Measurements from ENCODE around the gene FOXP1.

Gene FOXP1

DNA sequence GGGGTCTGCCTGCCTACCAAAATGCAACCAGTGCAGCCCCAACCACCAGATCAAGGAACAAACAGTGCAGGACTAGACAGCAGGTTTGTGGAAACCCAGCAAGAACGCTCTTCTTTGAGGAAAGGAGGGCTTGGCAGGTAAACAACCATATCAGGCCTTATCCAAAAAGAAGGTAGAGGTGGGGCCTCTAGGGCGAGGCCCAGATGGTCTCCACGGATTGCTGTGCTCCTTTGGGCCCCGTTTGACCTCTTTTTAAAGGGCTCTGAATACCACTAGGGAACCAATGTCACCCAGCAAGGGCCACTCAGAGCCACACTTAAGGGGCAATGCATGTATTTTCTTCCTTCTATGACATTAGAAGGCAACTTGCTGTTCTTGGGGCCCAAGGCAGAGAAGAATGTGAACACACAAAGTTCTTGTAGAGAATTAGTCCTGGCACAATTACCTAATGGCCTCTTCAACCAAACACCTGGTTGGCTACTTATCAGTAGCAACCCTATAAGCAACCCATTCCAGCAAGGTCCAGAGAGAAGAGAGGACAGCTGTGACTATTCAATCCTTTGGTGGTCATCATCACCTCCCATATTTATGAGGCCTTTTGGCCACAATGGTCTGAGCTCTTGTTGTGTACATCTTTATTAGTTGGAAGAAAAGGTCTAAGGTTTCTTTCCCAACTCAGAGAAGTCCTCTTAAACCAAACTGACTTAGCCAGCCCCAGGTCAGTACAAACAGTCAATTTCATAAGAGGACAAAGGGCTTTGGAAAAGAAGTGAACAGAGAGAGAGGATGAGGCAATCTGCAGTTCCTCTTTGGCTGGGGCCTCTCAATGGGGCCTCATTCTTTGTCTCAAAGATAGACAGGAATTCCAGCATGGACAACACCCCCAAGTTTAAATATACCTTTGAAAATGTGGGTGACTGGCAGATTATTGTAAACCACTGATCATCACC is 36.0 kb downstream of the FOXP1 start:
- no peaks in the 10 kb centered on the region for H3K27me3 ChIP-seq (ENCODE audit: insufficient read depth, poor library complexity, severe bottlenecking)
- DNase-seq (ENCODE audit: low spot score): no peak
- H3K4me3 ChIP-seq (ENCODE audit: severe bottlenecking): no peak overlapping the region
- no peaks in the 10 kb centered on the region for H3K9me3 ChIP-seq (ENCODE audit: severe bottlenecking)
- TF ChIP-seq, protein P1, sequence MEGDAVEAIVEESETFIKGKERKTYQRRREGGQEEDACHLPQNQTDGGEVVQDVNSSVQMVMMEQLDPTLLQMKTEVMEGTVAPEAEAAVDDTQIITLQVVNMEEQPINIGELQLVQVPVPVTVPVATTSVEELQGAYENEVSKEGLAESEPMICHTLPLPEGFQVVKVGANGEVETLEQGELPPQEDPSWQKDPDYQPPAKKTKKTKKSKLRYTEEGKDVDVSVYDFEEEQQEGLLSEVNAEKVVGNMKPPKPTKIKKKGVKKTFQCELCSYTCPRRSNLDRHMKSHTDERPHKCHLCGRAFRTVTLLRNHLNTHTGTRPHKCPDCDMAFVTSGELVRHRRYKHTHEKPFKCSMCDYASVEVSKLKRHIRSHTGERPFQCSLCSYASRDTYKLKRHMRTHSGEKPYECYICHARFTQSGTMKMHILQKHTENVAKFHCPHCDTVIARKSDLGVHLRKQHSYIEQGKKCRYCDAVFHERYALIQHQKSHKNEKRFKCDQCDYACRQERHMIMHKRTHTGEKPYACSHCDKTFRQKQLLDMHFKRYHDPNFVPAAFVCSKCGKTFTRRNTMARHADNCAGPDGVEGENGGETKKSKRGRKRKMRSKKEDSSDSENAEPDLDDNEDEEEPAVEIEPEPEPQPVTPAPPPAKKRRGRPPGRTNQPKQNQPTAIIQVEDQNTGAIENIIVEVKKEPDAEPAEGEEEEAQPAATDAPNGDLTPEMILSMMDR (IDR thresholded peaks at IDR 0.05; ENCODE audit: poor library complexity, severe bottlenecking): no peak
- H3K36me3 ChIP-seq (ENCODE audit: low read depth): peaks cover 9% of the 10 kb centered on the region; the same call in 1 of the 2 replicates
- ATAC-seq (ENCODE audit: low read depth): no peak
- H3K27ac ChIP-seq (ENCODE audit: poor library complexity, severe bottlenecking): no peak overlapping the region
- H3K4me1 ChIP-seq (ENCODE audit: insufficient read depth, poor library complexity, severe bottlenecking): peaks cover 20% of the 10 kb centered on the region

DNA sequence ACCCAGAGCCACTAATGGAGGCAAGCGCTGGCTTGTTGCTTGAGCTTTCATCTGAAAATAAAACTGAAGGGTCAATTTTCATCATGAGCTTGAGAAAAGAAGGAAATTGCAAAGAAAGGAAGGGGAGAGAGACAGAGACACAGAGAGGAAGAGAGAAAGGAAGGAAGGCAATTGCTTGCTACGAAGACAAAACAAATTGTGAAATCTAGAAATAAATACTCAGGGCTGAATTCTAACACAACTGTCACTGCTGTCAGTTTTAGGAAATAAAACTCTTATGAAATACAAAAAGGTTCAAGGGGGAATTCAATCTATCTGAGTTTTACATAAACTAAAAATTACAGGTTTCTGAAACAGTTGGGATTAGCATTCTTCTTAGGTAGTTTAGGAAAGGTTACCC is 36.7 kb downstream of the FOXP1 start:
- Histone ChIP-seq H3K36me3 (ENCODE audit: low read depth) (0 out of 2 replicates have a peak, but pooled peaks cover 8% of the 10 kb centered on the region), H3K9me3 (ENCODE audit: severe bottlenecking) (no peaks in the 10 kb centered on the region), H3K4me1 (ENCODE audit: insufficient read depth, poor library complexity, severe bottlenecking) (peaks cover 20% of the 10 kb centered on the region), H3K4me3 (ENCODE audit: severe bottlenecking) (no peak overlapping the region), H3K27ac (ENCODE audit: poor library complexity, severe bottlenecking) (no peak overlapping the region), H3K27me3 (ENCODE audit: insufficient read depth, poor library complexity, severe bottlenecking) (no peaks in the 10 kb centered on the region)
- TF ChIP-seq, protein P1 (IDR thresholded peaks at IDR 0.05; ENCODE audit: poor library complexity, severe bottlenecking): no peak
- DNase-seq (ENCODE audit: low spot score): no peak
- ATAC-seq (ENCODE audit: low read depth): no peak

DNA sequence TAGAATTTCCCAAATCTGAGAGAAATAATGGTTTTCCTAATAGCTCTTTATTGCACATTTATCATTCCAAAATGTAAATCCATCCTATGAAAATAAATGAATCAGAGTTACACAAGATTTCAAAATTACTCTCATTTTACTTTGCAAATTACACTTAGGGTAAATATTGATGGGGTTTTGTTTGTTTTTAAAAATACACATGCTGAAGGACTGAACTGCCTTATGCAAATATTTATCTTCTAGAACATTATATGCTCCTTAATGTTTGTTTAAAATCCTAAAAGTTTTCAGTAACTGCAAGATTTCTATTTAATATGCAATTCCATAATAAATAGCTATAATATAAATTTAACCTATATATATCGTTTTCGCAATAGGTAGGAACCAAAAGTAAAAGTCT is 38.2 kb downstream of the FOXP1 start:
- Histone ChIP-seq H3K4me3 (ENCODE audit: severe bottlenecking) (no peak overlapping the region), H3K36me3 (ENCODE audit: low read depth) (0 out of 2 replicates have a peak, but pooled peaks cover 8% of the 10 kb centered on the region), H3K27ac (ENCODE audit: poor library complexity, severe bottlenecking) (no peak overlapping the region), H3K27me3 (ENCODE audit: insufficient read depth, poor library complexity, severe bottlenecking) (no peaks in the 10 kb centered on the region), H3K9me3 (ENCODE audit: severe bottlenecking) (no peaks in the 10 kb centered on the region), H3K4me1 (ENCODE audit: insufficient read depth, poor library complexity, severe bottlenecking) (peaks cover 14% of the 10 kb centered on the region)
- ATAC-seq (ENCODE audit: low read depth): no peak
- TF ChIP-seq, protein P1 (IDR thresholded peaks at IDR 0.05; ENCODE audit: poor library complexity, severe bottlenecking): no peak
- no peak for DNase-seq (ENCODE audit: low spot score)

DNA sequence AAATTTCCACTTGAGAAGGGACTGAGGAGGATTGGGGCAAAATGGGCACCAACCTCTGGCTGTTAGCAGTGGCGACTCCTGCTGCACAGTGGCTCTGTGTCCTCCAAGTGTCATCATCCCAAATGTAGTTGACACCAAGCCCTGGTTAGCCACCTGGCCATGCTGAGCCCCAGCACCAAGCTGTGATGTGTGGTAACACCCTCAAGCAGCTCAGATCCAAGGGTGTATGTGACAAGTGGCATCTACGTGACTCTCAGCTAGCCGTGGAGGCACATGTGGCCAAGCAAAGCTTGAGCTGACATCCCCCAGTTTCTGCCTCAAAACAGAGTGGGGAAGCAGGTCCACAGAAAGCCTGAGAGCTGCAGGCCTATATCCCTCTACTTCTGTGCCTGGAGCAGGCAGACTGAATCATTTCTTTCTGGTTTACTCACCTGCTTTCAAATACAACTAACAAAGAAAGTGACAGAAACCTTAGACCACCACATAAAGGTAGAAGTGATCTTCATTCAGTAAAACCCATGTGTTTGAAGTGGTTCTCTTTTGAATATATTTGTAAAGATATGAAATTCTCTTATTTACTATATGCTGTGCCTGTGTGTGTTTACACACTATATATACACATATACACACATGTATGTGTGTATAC is 40.0 kb downstream of the FOXP1 start:
- H3K4me3 ChIP-seq (ENCODE audit: severe bottlenecking): no peak overlapping the region

More for the DNA sequence above, 40.0 kb downstream of the FOXP1 start:
- Histone ChIP-seq H3K36me3 (ENCODE audit: low read depth) (0 out of 2 replicates have a peak, but pooled peaks cover 3% of the 10 kb centered on the region), H3K4me1 (ENCODE audit: insufficient read depth, poor library complexity, severe bottlenecking) (peaks cover 15% of the 10 kb centered on the region), H3K27me3 (ENCODE audit: insufficient read depth, poor library complexity, severe bottlenecking) (no peaks in the 10 kb centered on the region), H3K9me3 (ENCODE audit: severe bottlenecking) (no peaks in the 10 kb centered on the region), H3K27ac (ENCODE audit: poor library complexity, severe bottlenecking) (no peak overlapping the region)
- ATAC-seq (ENCODE audit: low read depth) (no peak), DNase-seq (ENCODE audit: low spot score) (no peak)
- TF ChIP-seq, protein P1 (IDR thresholded peaks at IDR 0.05; ENCODE audit: poor library complexity, severe bottlenecking): no peak
